Stimulated activated CD8-positive, alpha-beta memory T cell treated with anti-CD3 and anti-CD28 coated beads, Interleukin-15, amount 100 ng/mL, for 24 hours (primary cell): ENCODE measurements around the gene RC3H1.
"Not testable (repeated sequence)": the region's sequence is repeated elsewhere in the genome, so short reads cannot be mapped to it uniquely, and the experiment has no call there.

Experiments
- DNase-seq: peaks from one replicate; pipeline ENCODE4 v3.0.0-alpha.2; 2020; ENCODE audit warnings: low read depth

Gene RC3H1

GRCh38 chr1:174021591-174022079 is 522 bp downstream of the RC3H1 start:
- DNase-seq: peak; percentile 5

GRCh38 chr1:174018565-174018964 is 3.6 kb downstream of the RC3H1 start:
- no peak for DNase-seq

GRCh38 chr1:174017231-174017970 is 4.8 kb downstream of the RC3H1 start:
- DNase-seq: no peak

GRCh38 chr1:174013864-174014418 is 8.2 kb downstream of the RC3H1 start:
- no peak for DNase-seq

DNA sequence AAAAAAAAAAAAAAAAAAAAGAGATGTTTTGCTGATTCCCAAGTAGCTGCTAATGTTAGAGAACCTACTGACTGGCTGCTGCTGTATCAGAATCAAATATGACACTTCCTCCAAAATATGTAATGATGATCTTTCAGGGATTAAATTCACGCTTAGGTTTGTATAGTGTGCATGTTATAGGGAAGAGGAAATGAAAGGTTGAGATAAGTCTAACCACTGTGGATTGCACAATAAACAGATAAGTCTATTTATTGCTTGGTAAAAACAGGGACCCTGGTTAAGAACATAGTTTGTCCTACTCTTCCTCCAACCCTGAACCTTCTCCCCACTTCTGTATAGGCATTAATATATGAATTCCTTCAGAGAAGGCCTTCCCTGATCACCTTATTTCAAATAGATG is 13.2 kb downstream of the RC3H1 start:
- no peak for DNase-seq

GRCh38 chr1:174008269-174008668 is 13.9 kb downstream of the RC3H1 start:
- no peak for DNase-seq

- DNase-seq: no peak
Measured at GRCh38 chr1:174007851-174008250, 14.3 kb downstream of the RC3H1 start.

GRCh38 chr1:174005032-174005431 is 17.1 kb downstream of the RC3H1 start:
- DNase-seq: no peak

DNA sequence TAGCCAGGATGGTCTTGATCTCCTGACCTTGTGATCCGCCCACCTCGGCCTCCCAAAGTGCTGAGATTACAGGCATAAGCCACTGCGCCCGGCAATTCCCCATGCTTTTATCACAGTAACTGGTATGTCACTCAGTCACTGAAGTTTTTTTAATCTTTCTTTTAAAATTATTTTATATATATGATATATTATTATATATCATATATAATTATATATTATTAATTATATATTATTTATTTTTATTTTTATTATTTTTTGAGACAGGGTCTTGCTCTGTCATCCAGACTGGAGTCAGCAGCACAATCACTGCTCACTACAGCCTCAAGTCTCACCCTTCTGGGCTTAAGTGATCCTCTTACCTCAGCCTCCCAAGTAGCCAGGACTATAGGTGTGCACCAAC is 18.3 kb downstream of the RC3H1 start:
- DNase-seq: no peak

GRCh38 chr1:174001573-174001972 is 20.6 kb downstream of the RC3H1 start:
- no peak for DNase-seq

GRCh38 chr1:174000371-174000770 is 21.8 kb downstream of the RC3H1 start:
- no peak for DNase-seq

GRCh38 chr1:173997791-173998190 is 24.4 kb downstream of the RC3H1 start:
- no peak for DNase-seq

GRCh38 chr1:173996995-173997394 is 25.2 kb downstream of the RC3H1 start:
- no peak for DNase-seq

GRCh38 chr1:173995475-173995874 is 26.7 kb downstream of the RC3H1 start:
- DNase-seq: no peak

DNA sequence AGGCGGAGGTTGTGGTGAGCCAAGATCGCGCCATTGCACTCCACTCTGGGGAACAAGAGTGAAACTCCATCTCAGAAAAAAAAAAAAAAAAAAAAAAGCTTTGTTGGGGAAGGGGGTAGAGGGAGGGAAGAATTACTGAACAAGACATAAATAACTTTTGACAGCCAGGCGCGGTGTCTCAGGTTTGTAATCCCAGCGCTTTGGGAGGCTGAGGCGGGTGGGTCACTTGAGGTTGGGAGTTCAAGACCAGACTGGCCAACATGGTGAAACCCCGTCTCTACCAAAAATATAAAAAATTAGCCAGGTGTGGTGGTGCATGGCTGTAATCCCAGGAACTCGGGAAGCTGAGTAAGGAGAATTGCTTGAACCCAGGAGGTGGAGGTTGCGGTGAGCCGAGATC is 28.2 kb downstream of the RC3H1 start:
- DNase-seq: not testable (repeated sequence)

GRCh38 chr1:173988068-173988467 is 34.1 kb downstream of the RC3H1 start:
- no peak for DNase-seq

DNA sequence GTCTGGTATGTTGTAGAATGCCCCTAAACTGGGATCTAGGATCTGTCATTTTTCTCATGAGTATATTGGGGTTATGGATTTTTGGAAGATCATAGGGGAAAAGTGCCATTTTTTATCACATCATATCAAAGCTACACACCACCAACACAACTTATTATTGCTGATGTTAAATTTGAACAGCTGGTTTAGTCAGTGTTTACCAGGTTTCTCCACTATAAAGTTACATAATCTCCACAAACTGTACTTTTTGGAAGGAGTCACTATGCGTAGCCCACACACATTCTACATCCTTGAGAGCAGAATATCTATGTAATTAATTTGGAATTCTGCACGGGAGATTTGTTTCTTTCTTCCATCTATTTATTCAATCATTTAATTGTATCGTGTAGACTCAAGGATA is 35.2 kb downstream of the RC3H1 start:
- no peak for DNase-seq

DNA sequence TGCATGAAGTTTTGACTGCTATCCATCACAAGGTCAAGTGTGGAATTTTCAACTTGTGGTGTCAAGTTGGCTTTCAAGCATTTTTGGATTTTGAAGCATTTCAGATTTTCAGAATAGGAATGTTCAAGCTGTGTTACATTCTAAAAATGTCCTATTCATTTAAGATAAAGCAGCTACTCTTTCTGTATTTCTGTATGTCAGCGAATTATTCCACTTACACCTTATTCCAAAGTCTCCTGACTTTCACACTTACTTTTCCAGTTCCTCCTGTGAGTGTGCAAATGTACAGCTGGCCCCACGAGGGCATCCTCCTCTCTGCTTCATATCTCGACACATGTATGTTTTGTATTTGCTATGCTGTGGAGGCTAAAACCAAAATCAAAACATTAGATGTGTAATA is 51.9 kb downstream of the RC3H1 start:
- no peak for DNase-seq

- not testable (repeated sequence) for DNase-seq
Measured at GRCh38 chr1:173965896-173966295, 56.3 kb downstream of the RC3H1 start.

DNA sequence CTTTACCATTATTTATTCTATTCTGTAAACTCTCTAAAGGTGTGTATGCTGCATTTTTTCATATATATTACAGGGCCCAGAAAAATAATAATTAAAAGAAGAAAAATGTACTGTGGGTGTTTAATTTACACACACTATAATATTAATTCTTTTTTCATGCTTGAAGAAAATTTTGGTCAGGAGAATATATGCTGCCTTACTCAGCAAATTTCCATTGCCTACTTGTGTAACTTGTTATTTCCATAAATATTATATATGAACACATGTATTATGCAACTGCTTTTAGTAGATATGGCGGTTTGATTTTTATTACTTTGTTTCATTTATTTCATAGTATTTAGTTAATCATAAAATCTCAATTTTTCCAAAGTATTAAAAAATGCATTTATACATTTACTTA is 58.7 kb downstream of the RC3H1 start:
- no peak for DNase-seq

DNA sequence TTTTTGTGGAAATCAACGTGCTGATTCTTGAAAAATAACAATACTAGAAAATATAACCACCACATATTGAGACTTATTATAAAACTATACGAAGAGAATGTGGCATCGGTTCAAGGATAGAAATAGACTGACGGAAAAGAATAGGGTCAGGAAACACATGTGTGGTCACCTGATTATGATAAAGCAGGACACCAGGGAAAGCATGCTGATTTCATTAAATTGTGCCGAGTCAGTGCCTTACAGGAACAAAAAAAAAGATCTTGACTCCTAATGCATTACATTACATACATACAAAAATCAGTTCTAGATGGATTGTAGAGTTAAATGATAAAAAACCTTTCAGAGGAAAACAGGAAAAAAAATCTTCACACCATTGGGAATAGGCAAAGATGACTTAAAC is 61.5 kb downstream of the RC3H1 start:
- no peak for DNase-seq

GRCh38 chr1:173954179-173954578 is 68.0 kb downstream of the RC3H1 start:
- no peak for DNase-seq

DNA sequence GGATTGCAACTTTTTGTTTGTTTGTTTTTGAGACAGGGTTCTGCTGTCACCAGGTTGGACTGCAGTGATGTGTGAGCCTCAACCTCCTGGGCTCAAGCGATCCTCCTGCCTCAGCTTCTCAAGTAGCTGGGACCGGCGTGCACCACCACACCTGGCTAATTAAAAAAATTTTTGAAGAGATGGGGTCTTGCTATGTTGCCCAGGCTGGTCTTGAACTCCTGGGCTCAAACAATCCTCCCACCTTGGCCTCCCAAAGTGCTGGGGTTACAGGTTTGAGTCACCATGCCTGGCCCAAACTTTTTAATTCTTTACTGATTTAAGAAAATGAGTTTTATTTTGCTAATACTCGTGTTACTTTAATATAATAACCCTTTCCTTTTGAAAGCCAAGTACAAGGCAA is 73.6 kb downstream of the RC3H1 start:
- DNase-seq: no peak

- DNase-seq: no peak
Measured at GRCh38 chr1:173946380-173946921, 75.7 kb downstream of the RC3H1 start.
